ENCODE data around the gene SULT4A1.

The SULT4A1 gene

GRCh38 chr22:43796567-43796966 lies 65.7 kb downstream of the SULT4A1 start:
- no peak for DNase-seq

DNA sequence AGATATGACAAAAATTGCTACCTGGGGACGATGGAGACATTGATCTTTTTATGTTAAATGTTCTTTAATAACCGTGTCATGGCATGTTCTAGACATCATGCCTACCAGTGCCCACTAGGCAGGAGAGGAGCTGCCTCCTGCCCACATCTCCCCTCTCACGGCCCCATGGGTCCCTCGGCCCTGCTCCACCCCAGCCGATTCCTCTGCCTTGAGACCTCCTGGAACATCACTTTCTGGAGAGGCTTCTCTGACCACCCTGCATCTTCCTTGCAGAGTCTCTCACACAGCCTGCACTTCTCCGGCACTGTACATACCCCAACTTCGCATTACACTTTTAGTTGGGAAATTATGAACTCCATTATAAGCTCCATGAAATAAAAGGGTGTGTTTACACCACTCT lies 67.0 kb downstream of the SULT4A1 start:
- no peak for DNase-seq

DNA sequence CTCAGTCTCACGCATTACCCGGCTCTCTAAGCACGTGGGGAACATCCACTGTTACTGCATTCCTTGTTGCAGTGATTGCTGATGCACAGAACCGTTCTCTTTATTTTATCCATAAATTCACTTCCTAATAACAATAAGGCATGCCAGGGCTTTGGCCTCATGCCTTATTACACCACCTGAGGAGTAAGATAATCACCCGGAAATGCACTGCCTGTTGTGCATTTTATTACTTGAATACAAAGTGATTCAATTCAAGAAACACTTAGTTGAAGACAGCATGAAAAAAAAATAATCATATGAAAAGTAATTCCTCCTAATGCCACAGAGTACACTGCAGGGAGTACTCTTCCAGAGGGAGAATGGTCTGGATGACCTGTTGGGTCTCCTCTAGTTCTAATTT lies 69.4 kb downstream of the SULT4A1 start:
- DNase-seq, result no peak

- no peak for DNase-seq
These were observed 72.9 kb downstream of the SULT4A1 start for GRCh38 chr22:43789452-43789851.

DNA sequence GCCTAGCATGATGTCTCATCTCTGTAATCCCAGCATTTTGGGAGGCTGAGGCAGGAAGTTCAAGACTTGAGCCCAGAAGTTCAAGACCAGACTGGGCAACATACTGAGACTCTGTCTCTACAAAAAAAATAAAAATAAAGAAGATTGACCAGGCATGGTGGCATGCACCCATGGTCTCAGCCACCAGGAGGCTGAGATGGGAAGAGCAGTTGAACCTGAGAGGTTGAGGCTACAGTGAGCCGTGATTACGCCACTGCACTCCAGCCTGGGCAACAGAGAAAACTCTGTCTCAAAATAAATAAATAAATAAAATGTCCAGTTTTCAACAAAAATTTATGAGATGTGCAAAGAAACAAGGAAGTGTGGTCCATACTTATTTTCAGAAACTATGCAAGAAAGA lies 78.5 kb downstream of the SULT4A1 start:
- no peak for DNase-seq

GRCh38 chr22:43782448-43782847 lies 79.9 kb downstream of the SULT4A1 start:
- no peak for DNase-seq

DNA sequence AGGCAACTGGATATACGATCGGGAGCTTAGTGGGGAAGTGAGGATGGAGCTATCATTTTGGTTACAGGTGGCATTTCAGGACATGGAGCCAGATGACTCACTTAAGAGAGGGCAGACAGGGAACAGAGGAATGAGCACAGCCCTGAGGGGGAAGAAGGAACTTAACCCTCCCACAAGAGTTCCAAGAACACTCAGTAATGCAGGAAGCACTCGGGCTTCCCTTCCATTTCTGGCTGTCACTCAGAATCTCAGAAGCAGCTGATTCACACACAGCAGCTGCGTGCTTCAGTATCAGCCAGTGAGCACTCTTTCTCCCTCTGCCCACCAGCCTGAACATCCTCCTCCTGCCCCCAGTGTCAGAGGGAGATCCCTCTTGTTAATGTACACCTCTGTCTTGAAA lies 85.0 kb downstream of the SULT4A1 start:
- DNase-seq, result no peak

- DNase-seq, result no peak
These were observed 86.1 kb downstream of the SULT4A1 start for GRCh38 chr22:43776081-43776670.

All from GF-D8 (cell line).